Esophagus mucosa (tissue), 1 donor: ENCODE data around the gene RIPOR2. TPM values are rescaled to one million over a fixed set of nuclear protein-coding genes. Genes with fewer than 3 reads are reported as not detected.
"Not testable (repeated sequence)": the region's sequence is repeated elsewhere in the genome, so short reads cannot be mapped to it uniquely, and the experiment has no call there.

Source experiments
- ATAC-seq: fragments of 200-7000 bp; cut with Tn5 transposase; one replicate; pipeline ENCODE4 v1.9.1; 2020
- total RNA-seq: library from RNA; stranded (reverse); gene quantifications from one replicate; pipeline ENCODE4 v1.2.4, GENCODE V29; 2023
- donor health status: DM: yes; HTN: yes; CAD: no.

The RIPOR2 gene
- total RNA-seq, 1 donor from 2014 or later: 2.1 TPM

- ATAC-seq: no peak
Measured at GRCh38 chr6:24757611-24758010, 178.1 kb downstream of the RIPOR2 start.

GRCh38 chr6:24755279-24755678 is 180.5 kb downstream of the RIPOR2 start:
- ATAC-seq: no peak

GRCh38 chr6:24754378-24754777 is 181.4 kb downstream of the RIPOR2 start:
- ATAC-seq: not testable (repeated sequence)

Other genes with a start within 250 kb of the RIPOR2 start
- gene C6orf62, start 216.8 kb downstream of the RIPOR2 start, total RNA-seq: 63.0 TPM
- 14.9 TPM for gene GMNN, start 161.0 kb downstream of the RIPOR2 start, total RNA-seq
- gene ARMH2, start 137.0 kb downstream of the RIPOR2 start, total RNA-seq: not detected